Activated T-cell treated with anti-CD3 and anti-CD28 coated beads, Interleukin-2, amount 50 U/mL, for 1 hour (primary cell): ENCODE data around the gene GJA4.

ENCODE experiments used
- DNase-seq: peaks from one replicate; pipeline ENCODE4 v3.0.0-alpha.2; 2020

Gene GJA4

DNA sequence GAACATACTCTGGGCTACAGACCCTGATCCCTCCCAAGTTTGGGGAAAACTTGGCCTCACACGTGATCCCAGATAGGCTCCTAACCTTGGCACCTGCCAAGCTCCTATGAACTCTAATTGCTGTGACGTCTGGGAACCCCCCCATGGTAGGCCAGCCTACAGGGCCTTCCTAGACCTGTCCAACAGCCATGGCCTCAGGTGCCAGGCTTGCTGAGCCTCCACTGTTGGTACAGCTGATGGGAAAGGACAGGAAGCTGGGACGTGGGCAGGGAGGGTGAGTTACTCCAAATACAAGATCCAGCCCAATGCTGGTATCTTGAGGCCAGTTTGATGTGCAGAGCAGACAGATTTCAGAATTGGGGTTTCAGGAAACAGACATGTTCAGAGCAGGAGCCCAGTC is 47.6 kb downstream of the GJA4 start:
- no peak for DNase-seq

DNA sequence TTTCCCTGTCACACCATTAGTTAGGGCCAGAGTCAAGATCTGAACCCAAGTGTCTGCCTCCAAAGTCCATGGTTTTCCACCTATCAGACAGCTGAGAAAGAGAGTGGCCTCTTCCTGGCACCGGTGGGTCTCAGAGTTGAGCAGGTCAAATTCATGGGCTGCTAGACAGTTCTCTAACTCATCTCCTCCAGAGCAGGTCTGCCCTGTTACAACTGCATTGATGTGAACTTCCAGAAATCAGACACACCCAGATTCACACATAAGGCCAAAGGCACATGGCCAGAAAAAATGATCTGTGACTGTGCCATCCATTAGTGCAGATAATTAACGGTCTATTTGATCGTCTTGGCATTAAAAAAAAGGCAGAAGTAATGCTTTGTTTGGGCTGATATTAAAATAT is 49.3 kb downstream of the GJA4 start:
- no peak for DNase-seq

DNA sequence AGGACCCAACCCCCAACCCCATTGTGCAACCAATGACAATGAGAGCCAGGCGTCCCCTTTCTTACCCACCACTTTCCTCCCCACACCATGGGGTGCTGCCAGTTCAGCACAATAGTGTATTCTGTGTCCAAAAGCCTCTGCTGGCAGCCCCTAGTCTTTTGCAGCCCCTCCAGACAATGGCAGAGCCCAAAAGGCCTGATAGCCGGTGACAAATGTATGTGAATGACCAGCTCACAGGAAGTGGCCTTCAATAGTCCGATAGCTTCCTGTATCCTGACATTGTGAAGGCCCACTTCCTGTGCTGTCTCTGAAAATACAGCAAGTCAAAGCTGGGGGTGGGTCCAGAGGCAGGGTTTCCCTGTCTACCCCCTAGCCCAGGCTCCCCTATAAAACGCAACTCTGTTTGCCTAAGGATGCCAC is 50.2 kb downstream of the GJA4 start:
- no peak for DNase-seq

DNA sequence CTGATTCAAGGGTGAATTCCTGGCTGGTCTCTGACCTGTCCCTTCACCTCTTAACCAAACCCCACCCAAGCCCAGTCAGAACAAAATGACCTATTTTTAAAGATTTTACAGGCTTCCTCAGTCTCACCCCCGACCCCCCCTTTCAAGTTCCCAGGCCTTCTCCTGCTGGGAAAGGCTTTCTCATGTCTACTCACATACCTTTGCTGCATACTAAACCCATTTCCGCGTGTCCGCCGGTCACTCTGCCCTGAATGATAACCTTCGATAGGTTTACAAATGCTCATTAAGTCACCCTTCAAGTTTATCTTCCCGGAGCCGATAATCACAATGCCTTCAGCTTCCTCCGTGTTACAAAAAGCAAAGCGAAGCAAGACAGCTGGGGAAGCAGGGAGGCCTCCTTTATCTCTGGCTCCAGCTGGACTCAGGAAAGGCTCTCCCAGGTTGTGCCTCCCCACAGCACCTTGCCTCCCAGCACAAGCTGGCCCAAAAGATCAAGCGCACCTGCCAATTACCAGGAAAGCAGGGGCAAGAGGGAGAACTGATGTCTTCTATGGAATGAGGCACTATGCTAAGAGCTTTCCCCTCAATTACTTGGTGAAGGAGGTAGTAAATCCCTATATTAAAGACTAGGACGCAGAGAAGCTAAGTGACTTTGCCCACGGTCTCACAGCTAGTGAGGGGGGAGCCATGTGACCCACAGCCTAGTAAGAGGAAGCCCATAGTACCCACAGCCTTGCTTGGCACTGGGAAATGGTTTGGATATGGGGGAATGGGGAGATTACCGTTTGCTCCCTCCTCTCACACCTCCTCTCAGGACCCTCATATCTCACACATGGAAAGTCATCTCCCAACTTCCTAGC is 50.8 kb downstream of the GJA4 start:
- DNase-seq: no peak

DNA sequence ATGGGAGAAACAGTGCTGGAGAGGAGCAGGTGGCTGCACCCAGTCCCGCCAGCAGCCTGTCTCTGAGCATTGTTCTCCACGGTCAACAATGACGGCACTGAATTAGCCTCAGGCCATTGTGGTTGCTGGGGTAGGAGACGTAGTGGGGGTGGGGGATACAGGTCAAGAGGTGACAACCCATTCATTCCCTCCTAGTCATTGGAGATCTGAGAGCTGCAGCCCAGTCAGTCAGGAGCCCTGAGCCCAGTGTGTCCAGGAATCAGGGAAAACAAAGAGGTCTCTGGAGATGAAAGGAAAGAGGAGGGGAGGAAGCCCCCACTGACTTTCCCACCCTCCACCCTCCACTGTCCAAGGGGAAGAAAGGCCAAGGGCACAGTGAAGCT is 51.4 kb downstream of the GJA4 start:
- DNase-seq: no peak
